ENCODE measurements around the gene MYH6. TPM values are rescaled to one million over a fixed set of nuclear protein-coding genes. Genes with fewer than 3 reads are reported as not detected.
"Not testable (repeated sequence)": the region's sequence is repeated elsewhere in the genome, so short reads cannot be mapped to it uniquely, and the experiment has no call there.

MYH6 gene
- not detected for total RNA-seq

DNA sequence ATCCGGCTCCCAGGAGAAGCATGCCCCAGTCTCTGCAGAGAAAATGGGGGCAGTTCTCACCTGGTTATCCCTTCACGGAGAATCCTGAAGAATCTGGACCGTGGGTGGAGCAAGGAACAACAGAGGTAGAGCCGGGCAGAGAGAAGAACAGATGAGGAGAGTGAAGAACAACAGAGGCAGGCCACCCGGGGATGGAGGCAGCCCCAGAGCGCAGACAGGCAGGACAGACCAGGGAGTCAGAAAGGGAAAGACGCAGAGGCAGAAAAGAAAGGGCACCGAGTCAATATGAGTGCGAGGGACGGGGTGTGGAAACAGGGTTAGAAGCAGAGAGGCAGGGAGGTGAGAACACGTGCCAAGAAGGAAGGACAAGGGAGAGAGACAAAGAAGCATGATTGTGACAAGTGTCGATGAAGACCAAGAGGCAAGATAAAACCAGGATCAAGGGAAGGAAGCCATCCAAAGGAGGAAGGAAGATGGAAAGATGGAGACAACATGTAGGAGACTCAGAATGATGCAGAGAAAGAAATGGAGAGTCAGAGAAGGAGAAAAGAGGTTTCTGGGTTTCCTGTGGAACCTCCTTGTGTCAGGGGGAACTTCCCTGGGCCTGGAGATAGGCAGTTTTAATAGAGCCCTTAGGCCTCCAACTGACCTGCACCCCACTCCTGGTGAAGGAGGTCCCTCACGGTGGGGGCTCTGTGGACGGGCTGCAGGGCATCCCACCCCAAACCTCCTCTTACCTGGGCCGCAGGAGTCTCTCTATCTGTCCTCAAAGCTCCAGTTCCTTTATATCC, at the start of gene MYH6:
Gene MYH6 (minus strand): TSS at position 758 of the 791 bp plus-strand sequence. CDS start 1,050 bp downstream, outside the sequence.
- ATAC-seq (no peak), DNase-seq (no peak)
- ChIA-PET POLR2A (no interaction called here), CTCF (no interaction called here)
- no peaks in the 10 kb centered on the region for H3K36me3 Mint-ChIP-seq (ENCODE audit: low read depth)
- no peaks in the 10 kb centered on the region for H3K9me3 Mint-ChIP-seq (ENCODE audit: insufficient read depth)
- H3K4me3 Mint-ChIP-seq, result no peak within 1 kb of the TSS
- H3K27me3 Mint-ChIP-seq (ENCODE audit: low read depth), result peaks cover 3% of the 10 kb centered on the region
- no peaks in the 10 kb centered on the region for H3K4me1 Mint-ChIP-seq (ENCODE audit: low read depth)
- H3K27ac Mint-ChIP-seq, result no peak within 1 kb of the TSS

DNA sequence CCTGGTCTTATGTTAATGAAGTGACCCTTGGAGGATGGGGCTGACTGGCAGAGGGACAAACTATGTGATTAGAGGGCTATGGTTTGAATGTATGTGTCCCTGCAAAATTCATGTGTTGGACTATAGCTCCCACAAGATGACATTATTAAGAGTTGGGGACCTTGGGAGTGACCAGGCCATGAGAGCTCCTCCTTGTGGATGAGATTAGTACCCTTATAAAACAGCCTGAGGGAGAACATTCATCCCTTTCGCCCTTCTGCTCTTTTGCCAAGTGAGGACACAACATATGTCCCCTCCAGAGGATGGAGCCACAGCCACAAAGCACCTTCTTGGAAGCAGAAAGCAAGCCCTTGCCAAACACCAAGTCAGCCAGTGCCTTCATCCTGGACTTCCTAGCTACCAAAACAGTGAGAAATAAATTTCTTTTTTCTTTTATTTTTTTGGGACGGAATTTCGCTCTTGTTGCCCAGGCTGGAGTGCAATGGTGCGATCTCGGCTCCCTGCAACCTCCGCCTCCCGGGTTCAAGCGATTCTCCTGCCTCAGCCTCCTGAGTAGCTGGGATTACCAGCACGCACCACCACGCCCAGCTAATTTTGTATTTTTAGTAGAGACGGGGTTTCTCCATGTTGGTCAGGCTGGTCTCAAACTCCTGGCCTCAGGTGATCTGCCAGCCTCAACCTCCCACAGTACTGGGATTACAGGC, 49.0 kb upstream of the MYH6 start:
- H3K36me3 Mint-ChIP-seq (ENCODE audit: low read depth); ATAC-seq; H3K27ac Mint-ChIP-seq; DNase-seq; H3K9me3 Mint-ChIP-seq (ENCODE audit: insufficient read depth); H3K4me1 Mint-ChIP-seq (ENCODE audit: low read depth); POLR2A ChIA-PET; H3K4me3 Mint-ChIP-seq: not testable (repeated sequence)
- H3K27me3 Mint-ChIP-seq (ENCODE audit: low read depth), result peaks cover 31% of the 10 kb centered on the region
- CTCF ChIA-PET, result interaction anchor here (0.7 to 1.2 kb wide), 3 partner anchors 11 to 87 kb away, joined by 3 to 7 read pairs (median 3); no protein-coding TSS in a partner anchor

DNA sequence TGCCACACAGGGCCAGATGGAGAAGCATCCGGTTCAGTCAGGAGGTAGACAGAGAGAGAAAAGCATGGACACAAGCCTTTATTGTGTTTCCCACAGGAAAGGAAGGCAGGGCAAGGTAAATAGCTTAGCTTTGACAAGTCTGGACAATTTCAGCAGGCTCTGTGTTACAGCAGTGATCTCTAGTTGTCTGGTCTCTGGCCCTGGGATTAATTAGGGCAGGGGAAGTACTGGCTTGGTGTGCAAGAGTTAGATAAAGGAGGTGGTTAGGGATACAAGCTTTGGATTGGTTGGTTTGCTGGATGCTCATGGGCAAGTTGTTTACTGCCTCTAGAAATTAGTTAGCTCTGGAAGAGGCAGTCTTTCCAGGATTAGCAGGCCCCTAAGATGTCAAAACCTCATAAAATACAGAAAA, 46.4 kb upstream of the MYH6 start:
- ChIA-PET CTCF (interaction anchor here (0.7 to 0.9 kb wide), 2 partner anchors 12 to 24 kb away, joined by 3 read pairs; no protein-coding TSS in a partner anchor), POLR2A (no interaction called here)
- Mint-ChIP-seq H3K4me1 (ENCODE audit: low read depth) (no peaks in the 10 kb centered on the region), H3K27me3 (ENCODE audit: low read depth) (peaks cover 24% of the 10 kb centered on the region), H3K4me3 (no peak overlapping the region), H3K27ac (no peak overlapping the region), H3K36me3 (ENCODE audit: low read depth) (no peaks in the 10 kb centered on the region), H3K9me3 (ENCODE audit: insufficient read depth) (no peaks in the 10 kb centered on the region)
- ATAC-seq, result no peak
- no peak for DNase-seq

DNA sequence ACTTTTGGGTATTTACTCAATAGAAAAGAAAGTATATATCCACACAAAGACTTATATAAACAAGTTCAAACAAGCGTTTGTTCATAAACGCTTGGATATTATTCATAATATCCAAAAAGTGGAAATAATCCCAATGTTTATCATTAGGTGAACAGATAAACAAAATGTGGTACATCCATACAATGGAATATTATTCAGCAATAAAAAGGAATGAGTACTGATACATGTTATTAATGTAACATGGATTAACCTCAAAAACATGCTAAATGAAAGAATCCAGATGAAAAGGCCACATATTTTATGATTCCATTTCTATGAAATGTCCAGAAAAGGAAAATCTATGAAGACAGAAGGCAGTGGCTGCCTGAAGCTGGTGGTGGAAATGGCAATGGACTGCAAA, 44.2 kb upstream of the MYH6 start:
- no peak for DNase-seq
- no peak for ATAC-seq
- H3K27ac Mint-ChIP-seq, result no peak overlapping the region
- H3K4me1 Mint-ChIP-seq (ENCODE audit: low read depth), result peaks cover 2% of the 10 kb centered on the region
- H3K36me3 Mint-ChIP-seq (ENCODE audit: low read depth), result no peaks in the 10 kb centered on the region
- POLR2A ChIA-PET, result no interaction called here
- CTCF ChIA-PET, result no interaction called here
- peaks cover 18% of the 10 kb centered on the region for H3K27me3 Mint-ChIP-seq (ENCODE audit: low read depth)
- no peak overlapping the region for H3K4me3 Mint-ChIP-seq
- H3K9me3 Mint-ChIP-seq (ENCODE audit: insufficient read depth), result no peaks in the 10 kb centered on the region

DNA sequence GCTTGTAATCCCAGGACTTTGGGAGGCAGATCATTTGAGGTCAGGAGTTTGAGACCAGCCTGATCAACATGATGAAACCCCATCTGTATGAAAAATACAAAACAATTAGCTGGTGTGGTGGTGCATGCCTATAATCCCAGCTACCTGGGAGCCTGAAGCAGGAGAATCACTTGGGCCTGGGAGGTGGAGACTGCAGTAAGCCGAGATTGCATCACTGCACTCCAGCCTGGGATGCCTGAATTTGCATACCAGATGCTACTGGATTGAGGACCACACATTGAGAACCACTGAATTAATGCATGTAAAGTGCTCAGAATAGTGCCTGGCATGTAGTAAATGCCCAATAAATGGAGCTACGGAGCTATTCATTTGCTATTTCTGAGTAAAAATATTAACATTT, 42.3 kb upstream of the MYH6 start:
- Mint-ChIP-seq H3K4me1 (ENCODE audit: low read depth) (peaks cover 3% of the 10 kb centered on the region), H3K36me3 (ENCODE audit: low read depth) (no peaks in the 10 kb centered on the region), H3K27me3 (ENCODE audit: low read depth) (peaks cover 15% of the 10 kb centered on the region), H3K4me3 (no peak overlapping the region), H3K27ac (no peak overlapping the region), H3K9me3 (ENCODE audit: insufficient read depth) (no peaks in the 10 kb centered on the region)
- ATAC-seq, result no peak
- ChIA-PET POLR2A (no interaction called here), CTCF (interaction anchor here (1.2 kb wide), 1 partner anchor 70 kb away, joined by 3 read pairs; no protein-coding TSS in a partner anchor)
- no peak for DNase-seq

DNA sequence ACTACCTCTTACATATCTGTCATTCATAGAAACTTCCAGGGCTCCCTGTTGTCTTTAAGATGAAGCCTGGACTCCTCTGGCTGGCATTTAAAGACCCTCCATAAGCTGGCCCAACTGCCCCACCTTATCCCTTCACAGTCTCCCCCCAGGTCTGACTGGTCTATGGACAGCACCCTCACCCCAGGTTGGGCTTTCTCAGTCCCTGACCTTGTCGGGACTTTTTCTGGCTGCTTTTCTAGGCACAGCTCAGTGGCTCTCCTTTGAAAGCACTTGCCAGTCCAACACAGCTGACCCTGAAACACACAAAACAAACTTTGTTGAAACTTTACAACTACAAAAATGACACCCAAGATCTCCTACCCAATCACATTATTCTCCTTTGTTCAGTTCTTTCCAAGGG, 41.2 kb upstream of the MYH6 start:
- Mint-ChIP-seq H3K36me3 (ENCODE audit: low read depth) (no peaks in the 10 kb centered on the region), H3K4me1 (ENCODE audit: low read depth) (peaks cover 3% of the 10 kb centered on the region), H3K9me3 (ENCODE audit: insufficient read depth) (no peaks in the 10 kb centered on the region), H3K27me3 (ENCODE audit: low read depth) (peaks cover 9% of the 10 kb centered on the region), H3K4me3 (no peak overlapping the region), H3K27ac (no peak overlapping the region)
- POLR2A ChIA-PET, result no interaction called here
- CTCF ChIA-PET, result interaction anchor here (1.2 kb wide), 1 partner anchor 69 kb away, joined by 3 read pairs; no protein-coding TSS in a partner anchor
- no peak for DNase-seq
- ATAC-seq, result no peak

DNA sequence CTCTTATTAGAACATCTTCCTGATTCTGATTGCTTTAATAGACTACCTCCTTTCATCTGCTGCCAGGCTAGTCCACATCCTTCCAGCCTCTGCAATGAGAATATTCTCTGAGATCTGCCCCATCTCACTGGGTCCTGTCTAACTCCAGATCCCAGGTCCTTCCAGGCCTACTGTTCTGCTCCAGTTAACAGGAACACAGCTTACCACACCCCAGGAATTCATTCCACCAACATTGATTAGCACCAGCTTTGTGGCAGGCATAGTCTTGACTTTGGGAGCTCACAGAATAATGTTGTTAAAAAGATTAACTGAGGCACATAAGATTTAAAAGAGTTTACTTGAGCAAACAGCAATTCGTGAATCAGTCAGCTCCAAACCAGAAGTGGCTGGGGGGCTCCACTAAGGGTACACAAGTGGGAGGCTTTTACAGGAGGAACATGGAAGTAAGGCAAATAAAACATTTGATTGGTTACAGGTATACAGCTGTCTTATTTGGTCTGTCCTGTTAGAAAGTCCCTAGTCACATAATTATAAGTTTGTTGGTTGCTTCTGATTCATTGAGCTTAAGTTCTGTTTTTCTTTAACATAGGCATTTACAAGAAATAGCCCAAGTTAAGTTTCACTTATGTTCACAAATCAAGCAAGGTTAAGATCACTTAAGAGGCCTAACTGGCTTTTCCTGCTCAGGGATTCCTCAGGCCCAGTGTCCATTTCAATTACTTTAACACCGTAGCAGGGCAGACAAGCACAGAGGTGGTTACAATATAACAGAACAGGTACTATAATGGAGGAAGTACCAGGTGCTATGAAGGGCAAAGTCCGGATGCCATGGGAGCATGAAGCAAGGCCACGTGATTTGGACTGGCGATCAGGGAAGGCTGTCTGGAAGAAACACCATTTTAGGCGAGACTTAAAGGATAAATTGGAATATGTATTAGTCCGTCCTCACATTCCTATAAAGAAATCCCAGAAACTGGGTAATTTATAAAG, 39.6 kb upstream of the MYH6 start:
- ChIA-PET POLR2A (interaction anchor here (0.7 kb wide), 1 partner anchor 27 kb away, joined by 3 read pairs; no protein-coding TSS in a partner anchor), CTCF (interaction anchor here (0.9 to 1.1 kb wide), 2 partner anchors 22 to 67 kb away, joined by 3 to 4 read pairs; partner anchors contain the start of gene NGDN)
- Mint-ChIP-seq H3K4me3 (no peak overlapping the region), H3K4me1 (ENCODE audit: low read depth) (peaks cover 3% of the 10 kb centered on the region), H3K27me3 (ENCODE audit: low read depth) (peaks cover 3% of the 10 kb centered on the region), H3K27ac (no peak overlapping the region), H3K36me3 (ENCODE audit: low read depth) (no peaks in the 10 kb centered on the region), H3K9me3 (ENCODE audit: insufficient read depth) (no peaks in the 10 kb centered on the region)
- ATAC-seq, result no peak
- no peak for DNase-seq

DNA sequence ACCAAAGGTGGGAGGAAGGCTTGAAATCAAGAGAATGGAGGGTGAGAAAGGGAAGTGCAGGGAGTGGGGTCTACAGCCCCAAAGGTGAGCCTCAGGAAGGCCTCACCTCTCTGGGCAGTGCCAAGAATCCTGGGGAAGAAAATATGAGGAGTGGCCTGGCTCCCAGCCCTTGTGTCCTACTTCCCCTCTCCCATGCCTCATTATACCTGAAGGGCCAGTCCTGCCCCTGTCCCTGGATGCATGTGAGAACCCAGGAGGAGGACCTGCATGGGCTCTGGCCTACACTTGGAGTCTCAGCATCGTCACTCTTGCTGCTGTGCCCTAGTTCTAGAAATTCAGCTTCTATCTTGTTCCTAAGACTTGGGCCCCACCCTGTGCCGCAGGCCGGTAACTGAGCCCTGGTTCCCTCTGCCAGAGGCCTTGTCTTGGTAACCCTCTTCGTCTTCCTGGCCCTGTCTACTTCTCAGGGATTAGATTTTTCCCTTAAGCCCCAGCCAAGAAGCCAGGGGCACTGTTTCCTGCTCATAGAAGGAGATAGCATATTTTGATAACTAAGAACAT, 38.3 kb upstream of the MYH6 start:
- ChIA-PET CTCF (interaction anchor here (1.1 kb wide), 1 partner anchor 23 kb away, joined by 4 read pairs; the partner anchor contains the start of gene NGDN), POLR2A (no interaction called here)
- ATAC-seq (no peak), DNase-seq (no peak)
- H3K4me3 Mint-ChIP-seq, result no peak overlapping the region
- no peaks in the 10 kb centered on the region for H3K9me3 Mint-ChIP-seq (ENCODE audit: insufficient read depth)
- no peaks in the 10 kb centered on the region for H3K36me3 Mint-ChIP-seq (ENCODE audit: low read depth)
- peaks cover 3% of the 10 kb centered on the region for H3K4me1 Mint-ChIP-seq (ENCODE audit: low read depth)
- no peak overlapping the region for H3K27ac Mint-ChIP-seq
- H3K27me3 Mint-ChIP-seq (ENCODE audit: low read depth), result peaks cover 3% of the 10 kb centered on the region

DNA sequence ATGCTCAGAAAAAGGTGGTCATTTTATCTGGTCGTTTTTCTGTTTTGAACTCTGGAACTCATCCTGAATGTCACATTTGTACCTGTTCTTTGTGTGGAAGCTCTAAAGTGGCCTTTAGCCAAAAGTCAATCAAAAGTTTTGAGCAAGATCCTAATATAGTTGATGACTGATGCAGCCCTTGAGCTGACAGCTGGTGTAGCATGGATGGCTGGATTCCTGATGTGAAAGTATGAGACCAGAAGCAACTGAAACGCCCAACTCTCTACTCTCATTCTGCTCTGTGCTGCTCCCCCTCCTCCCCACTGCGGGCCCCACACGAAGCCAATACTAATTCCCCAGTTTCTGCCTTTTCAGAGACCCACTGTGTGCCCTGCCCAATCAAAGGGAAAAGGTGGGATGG, 37.7 kb upstream of the MYH6 start:
- no peak overlapping the region for H3K4me3 Mint-ChIP-seq
- peaks cover 3% of the 10 kb centered on the region for H3K4me1 Mint-ChIP-seq (ENCODE audit: low read depth)
- H3K36me3 Mint-ChIP-seq (ENCODE audit: low read depth), result no peaks in the 10 kb centered on the region
- ATAC-seq (no peak), DNase-seq (no peak)
- H3K9me3 Mint-ChIP-seq (ENCODE audit: insufficient read depth), result no peaks in the 10 kb centered on the region
- peaks cover 3% of the 10 kb centered on the region for H3K27me3 Mint-ChIP-seq (ENCODE audit: low read depth)
- CTCF ChIA-PET, result no interaction called here
- H3K27ac Mint-ChIP-seq, result no peak overlapping the region
- POLR2A ChIA-PET, result no interaction called here

DNA sequence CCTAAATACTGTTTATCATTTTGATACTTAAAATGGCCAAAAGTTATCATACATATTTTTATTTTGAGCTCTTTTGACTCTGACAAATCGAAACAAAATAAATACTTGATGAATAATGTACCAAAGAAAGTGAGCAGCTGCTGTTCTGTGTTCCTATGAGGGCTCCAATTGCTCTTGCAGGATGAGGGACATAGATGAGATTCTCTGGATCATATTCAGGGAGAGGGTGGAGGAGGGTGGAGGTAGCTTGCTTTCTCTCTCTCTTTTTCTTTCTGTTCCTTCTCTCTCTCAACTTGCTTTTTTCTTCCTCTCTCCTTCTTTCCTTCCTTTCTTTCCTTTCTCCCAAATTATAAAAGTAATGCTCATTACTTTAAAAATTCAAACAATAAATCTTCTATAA, 36.2 kb upstream of the MYH6 start:
- no peak for ATAC-seq
- peak overlapping the region; percentile 18 for H3K27ac Mint-ChIP-seq

DNA sequence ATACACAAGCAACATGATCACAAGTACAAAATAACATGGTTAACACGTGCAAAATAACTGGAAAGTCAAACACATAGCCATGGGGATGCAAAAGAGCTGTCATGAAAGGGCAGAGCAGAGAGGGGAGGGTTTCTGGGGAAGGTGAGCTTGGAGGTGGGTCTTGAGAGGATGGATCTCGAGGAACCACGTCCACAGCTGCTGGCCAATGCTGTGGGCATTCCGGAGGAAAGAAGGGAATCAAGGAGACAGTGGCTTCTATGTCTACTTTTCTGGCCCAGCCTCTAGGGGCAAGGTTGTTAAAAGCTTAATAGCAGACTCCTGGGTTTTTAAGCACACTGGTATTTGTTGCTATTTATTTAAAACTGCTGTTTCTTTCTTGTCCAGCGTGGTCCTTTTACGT, 35.8 kb upstream of the MYH6 start:
- ChIA-PET POLR2A (no interaction called here), CTCF (interaction anchor here (0.8 kb wide), 1 partner anchor 145 kb away, joined by 3 read pairs; no protein-coding TSS in a partner anchor)
- ATAC-seq (no peak), DNase-seq (no peak)
- Mint-ChIP-seq H3K4me3 (no peak overlapping the region), H3K27ac (no peak overlapping the region), H3K9me3 (ENCODE audit: insufficient read depth) (no peaks in the 10 kb centered on the region), H3K4me1 (ENCODE audit: low read depth) (peaks cover 3% of the 10 kb centered on the region), H3K36me3 (ENCODE audit: low read depth) (no peaks in the 10 kb centered on the region), H3K27me3 (ENCODE audit: low read depth) (peaks cover 3% of the 10 kb centered on the region)

More for the DNA sequence above, 36.2 kb upstream of the MYH6 start:
- Mint-ChIP-seq H3K4me1 (ENCODE audit: low read depth) (peaks cover 3% of the 10 kb centered on the region), H3K27me3 (ENCODE audit: low read depth) (peaks cover 3% of the 10 kb centered on the region), H3K4me3 (no peak overlapping the region), H3K9me3 (ENCODE audit: insufficient read depth) (no peaks in the 10 kb centered on the region), H3K36me3 (ENCODE audit: low read depth) (no peaks in the 10 kb centered on the region)
- CTCF ChIA-PET, result interaction anchor here (0.6 to 0.8 kb wide), 2 partner anchors 145 to 188 kb away, joined by 3 read pairs; no protein-coding TSS in a partner anchor
- POLR2A ChIA-PET, result no interaction called here
- DNase-seq, result no peak
